HG03159 (cell line): ENCODE results near the gene TMEM213.
A peak's percentile ranks its signal among the peaks of the same experiment; 100 is the strongest.

ENCODE experiments used
- ATAC-seq: cut with Tn5 transposase; IDR thresholded peaks from one replicate; pipeline ENCODE4 v1.9.1; 2021; ENCODE audit warnings: mild to moderate bottlenecking, moderate library complexity; ENCODE audit not compliant: unreplicated experiment

TMEM213 gene, protein sequence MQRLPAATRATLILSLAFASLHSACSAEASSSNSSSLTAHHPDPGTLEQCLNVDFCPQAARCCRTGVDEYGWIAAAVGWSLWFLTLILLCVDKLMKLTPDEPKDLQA

DNA sequence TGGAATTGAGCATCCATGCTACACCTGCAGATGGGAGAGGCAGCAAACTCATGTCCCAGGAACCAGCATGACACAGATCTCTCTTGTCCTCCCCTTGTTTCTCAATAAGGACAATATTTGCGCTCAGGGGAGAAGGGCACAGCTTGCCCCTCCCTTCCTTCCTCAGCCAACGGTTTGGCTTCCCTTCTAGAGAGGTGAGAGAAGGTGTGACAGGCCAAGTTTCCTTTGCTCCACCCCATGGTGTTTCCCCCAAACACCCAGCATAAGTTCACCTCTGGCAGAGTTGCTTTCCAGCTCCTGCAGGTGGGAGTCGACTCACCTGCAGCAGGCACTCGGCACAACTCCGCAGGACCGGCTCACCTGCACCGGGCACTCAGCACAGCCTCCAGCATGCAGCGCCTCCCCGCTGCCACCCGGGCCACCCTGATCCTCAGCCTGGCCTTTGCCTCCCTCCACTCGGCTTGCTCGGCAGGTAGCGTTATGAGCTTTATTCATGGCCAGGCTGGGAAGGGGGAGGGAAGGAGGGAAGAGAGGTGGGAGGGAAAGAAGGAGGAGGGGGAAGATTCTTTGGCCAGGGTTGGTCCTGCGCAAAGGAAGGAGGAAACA is at the start of gene TMEM213, which contains the start of gene ATP6V0A4:
TSS of gene TMEM213 (plus strand) at position 280 of the 606 bp plus-strand sequence. CDS start at position 391, 111 bp downstream.
TSS of gene ATP6V0A4 (minus strand) at position 482 of the 606 bp plus-strand sequence. CDS start 26,949 bp downstream, outside the sequence.
- no peak for ATAC-seq

DNA sequence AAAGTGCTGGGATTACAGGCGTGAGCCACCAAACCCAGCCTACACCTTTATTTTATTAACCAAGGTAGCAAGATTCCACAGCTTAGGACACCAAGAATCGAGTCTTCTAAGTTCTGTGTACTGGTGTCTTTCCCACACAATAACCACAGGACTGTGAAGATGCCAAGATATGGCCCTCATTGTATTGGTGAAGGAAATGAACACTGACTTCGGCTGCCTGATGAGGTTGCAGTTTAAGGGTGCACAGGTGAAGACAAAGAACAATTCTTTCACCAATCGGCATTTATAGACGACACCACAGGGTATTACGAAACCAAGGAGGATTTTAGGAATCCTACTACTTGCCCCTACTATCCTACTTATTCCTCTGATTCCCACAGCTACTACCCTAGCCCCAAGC is 49.1 kb upstream of the TMEM213 start:
- ATAC-seq = no peak

- ATAC-seq = no peak
Observed at GRCh38 chr7:138749960-138750359, 47.8 kb upstream of the TMEM213 start.

- ATAC-seq = no peak
Observed at GRCh38 chr7:138750473-138750872, 47.3 kb upstream of the TMEM213 start.

DNA sequence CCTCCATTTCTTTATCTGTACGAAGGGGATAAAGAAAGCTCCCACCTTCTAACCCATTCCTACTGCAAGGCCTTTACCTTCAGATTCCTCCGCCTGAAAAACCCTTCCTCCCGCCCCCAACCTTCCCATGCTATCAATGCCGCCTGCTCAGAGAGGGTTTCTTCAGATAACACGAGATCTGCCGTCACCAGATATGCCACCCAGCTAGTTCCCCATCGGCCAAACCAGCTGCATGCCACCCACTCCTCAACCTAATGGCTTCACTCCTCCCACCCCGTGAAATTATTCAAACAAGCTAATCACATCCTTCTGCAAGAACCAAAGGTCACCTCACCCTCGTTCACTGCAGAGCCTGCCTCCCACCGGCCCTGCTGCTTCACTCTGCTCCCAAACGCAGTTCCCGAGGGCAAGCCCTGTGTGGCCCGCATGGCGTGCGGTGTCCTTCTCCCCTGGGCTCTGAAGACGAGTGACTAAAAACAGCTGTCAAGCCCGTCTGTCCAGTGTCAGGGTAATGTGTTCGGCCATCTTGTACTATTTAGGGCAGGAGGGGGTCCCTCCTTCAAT is 46.8 kb upstream of the TMEM213 start:
- ATAC-seq = no peak

- peak; percentile 82 for ATAC-seq
Observed at GRCh38 chr7:138752518-138753149, 45.2 kb upstream of the TMEM213 start.

GRCh38 chr7:138753150-138753518 is 44.7 kb upstream of the TMEM213 start:
- no peak for ATAC-seq

- no peak for ATAC-seq
Observed at GRCh38 chr7:138753610-138754009, 44.2 kb upstream of the TMEM213 start.

GRCh38 chr7:138755331-138755747 is 42.5 kb upstream of the TMEM213 start:
- ATAC-seq = no peak

DNA sequence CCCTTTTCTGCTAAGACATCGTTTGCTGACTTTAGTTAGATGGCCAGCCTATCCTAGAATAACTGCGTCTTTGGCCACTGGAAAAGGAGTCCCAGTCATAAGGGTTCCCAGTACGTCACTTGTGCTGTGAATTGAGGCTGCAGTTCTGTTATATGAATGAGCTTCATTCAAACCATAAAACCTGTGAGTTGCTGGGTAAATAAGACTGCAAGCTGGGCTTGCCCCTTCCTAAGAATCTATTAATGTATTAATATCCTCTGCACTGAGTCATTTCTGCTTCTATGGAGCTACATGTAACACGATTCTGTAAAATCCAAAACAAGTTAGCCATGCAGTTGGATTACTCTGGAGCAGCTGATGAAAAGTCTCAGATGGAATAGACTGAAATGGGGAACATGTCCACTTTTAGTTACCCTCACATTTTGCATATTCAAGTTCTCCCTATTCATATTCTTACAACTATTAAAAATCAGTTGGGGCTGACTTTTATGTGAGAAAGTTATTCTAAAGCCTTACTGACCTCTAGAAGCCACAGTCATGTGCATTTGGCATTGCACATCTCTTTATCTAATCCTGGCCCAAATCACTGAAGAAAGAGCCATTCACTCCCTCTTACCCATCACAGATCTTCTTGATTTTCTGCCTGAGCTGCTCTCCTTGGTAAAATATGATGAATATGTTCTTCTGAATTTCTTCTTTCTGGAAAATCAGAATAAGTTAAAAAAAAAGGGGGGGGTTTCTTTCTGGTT is 41.8 kb upstream of the TMEM213 start:
- no peak for ATAC-seq

GRCh38 chr7:138756591-138757242 is 41.1 kb upstream of the TMEM213 start:
- ATAC-seq = no peak

GRCh38 chr7:138768241-138768640 is 29.6 kb upstream of the TMEM213 start:
- no peak for ATAC-seq

DNA sequence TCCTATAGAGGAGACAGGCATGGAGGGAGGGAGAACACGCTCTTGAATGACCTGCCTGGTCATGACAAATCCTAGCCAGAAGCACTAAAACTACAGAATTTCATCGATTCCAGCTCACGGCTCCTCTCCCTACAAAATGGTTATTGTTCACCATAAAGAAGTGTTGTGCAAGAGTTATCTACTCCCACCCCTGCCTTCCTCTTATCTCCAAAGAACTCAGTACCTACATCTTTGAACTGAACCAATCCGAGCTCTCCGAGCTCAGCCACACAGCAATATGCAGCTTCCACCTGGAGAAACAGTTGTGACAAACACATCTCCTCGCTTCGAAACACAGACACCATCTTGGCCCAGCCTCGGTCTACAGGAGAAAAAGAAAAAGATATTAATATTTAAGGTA is 26.9 kb upstream of the TMEM213 start:
- no peak for ATAC-seq

GRCh38 chr7:138773176-138773575 is 24.6 kb upstream of the TMEM213 start:
- no peak for ATAC-seq

DNA sequence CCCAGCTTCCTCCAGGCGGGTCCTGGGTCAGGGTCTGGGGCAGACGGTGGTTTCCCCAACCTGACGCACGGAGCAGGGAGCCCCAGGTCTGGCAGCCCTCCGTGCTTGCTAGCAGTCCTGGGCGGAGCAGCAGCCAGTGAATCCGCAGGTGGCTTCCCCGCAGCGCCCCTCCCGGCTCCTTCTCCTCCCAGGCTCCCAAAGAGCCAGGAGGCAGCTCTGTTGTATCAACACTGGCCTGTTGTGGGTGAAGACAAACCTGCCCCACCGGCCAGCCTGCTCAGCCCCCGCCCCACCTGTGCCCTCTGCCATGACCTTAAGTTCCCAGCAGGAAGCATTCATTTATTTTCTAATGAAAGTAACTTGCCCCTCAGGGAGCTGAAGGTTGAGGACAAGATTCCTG is 24.0 kb upstream of the TMEM213 start:
- ATAC-seq = no peak

DNA sequence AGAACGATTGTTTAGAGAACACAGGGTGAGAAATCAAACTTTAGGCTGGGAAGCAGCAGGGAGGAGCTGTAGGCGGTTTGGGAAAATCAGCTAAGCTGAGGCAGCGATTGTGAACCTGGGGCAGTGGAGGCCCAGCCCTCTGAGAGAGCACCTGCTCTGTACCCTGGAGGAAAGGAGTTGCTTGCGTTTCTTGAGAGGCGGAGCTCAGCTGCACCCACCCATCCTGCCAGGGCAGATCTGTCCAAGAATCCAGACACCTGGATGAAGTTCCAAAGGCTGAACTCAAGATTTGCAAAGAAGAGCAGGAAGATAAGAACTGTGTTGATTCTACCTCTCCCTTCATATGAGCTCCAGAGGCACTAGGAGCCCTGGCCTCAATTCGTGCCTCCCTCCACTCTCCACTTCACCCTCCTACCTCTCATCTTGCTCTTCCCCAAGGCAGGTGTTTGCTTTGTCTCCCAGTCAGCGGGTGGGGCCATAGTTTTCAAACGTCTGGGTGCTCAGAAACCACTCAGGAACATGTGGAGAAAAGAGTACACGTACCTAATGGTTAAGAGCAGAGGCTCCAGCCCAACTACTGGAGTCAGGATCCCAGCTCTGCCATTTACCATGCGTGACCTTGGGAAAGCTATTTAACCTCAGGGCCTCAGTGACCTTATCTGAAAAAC is 21.5 kb upstream of the TMEM213 start:
- no peak for ATAC-seq

- ATAC-seq = no peak
Observed at GRCh38 chr7:138781004-138781403, 16.8 kb upstream of the TMEM213 start.

DNA sequence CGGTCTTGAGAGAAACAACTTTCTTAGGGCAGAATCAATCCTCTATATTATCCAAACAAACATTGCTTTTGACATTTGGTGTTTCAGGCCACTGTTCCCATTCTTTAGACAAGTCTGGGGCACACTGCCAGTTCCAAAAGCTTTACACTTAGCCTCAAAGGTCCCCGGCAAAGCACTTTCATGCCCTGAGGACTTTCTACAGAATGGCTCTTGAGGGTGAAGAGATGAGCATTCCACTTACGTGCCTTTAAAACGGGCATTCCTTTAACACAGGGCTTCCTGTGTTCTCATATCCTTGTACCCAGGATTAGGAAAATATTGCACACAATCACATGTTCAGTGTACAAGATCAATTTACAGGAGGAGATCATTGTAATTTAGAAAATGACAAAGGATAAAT is 13.1 kb upstream of the TMEM213 start:
- no peak for ATAC-seq

- ATAC-seq = no peak
Observed at GRCh38 chr7:138785587-138786437, 12.0 kb upstream of the TMEM213 start.
